SK-N-SH (cell line): ENCODE results near the gene NUP188. TPM values are rescaled to one million over a fixed set of nuclear protein-coding genes. Genes with fewer than 3 reads are reported as not detected.

ENCODE experiments used
- CTCF ChIA-PET: fragments of 300-600, 350-600 bp; formaldehyde crosslinking; extraction: SDS; loops from one replicate; lab custom pipeline; 2021; lab: Yijun Ruan, JAX
- POLR2A ChIA-PET: fragments of 350-600 bp; sonication (Branson Sonifier 250); formaldehyde crosslinking; extraction: SDS; loops from one replicate; lab custom pipeline; 2020; ENCODE audit warnings: antibody characterized with exemption, inconsistent platforms; lab: Yijun Ruan, JAX
- DNase-seq: peaks from one replicate; pipeline ENCODE4 v3.0.0; 2012
- H2AFZ ChIP-seq: fragments of 200-600 bp; sonication (generic); 2 replicates; pipeline ENCODE4 v1.8.1; 2016; ENCODE audit warnings: antibody characterized with exemption, mild to moderate bottlenecking, low read depth
- H3F3A ChIP-seq: fragments of 200-600 bp; sonication (generic); replicated peaks from 2 replicates; pipeline ENCODE3; 2016; ENCODE audit warnings: antibody characterized with exemption, mild to moderate bottlenecking; ENCODE audit not compliant: insufficient read depth
- H3K27ac ChIP-seq, 2 experiments: fragments of 200-500 bp in 1 of 2; fragments of 200-600 bp in 1 of 2; sonication (Bioruptor generic) in 1 of 2; sonication (generic), shearing (Covaris generic) in 1 of 2; 2 replicates each; pipeline versions ENCODE4 v1.5.1 to v1.6.1; 2014 to 2016; ENCODE audit warnings: low read depth in 2 of 2, inconsistent platforms in 1 of 2, low read length in 1 of 2, mild to moderate bottlenecking in 1 of 2, mixed read lengths in 1 of 2
- H3K27me3 ChIP-seq: fragments of 200-600 bp; sonication (generic), shearing (Covaris generic); 2 replicates; pipeline ENCODE4 v1.6.1; 2016; ENCODE audit warnings: mixed run types; ENCODE audit not compliant: insufficient read depth
- H3K36me3 ChIP-seq, 2 experiments: fragments of 200-500 bp in 1 of 2; fragments of 200-600 bp in 1 of 2; sonication (Bioruptor generic) in 1 of 2; sonication (generic) in 1 of 2; replicated peaks in 1 of 2; 2 replicates each; pipeline versions ENCODE3 to v1.5.1; 2014 to 2016; ENCODE audit warnings: low read length in 1 of 2, mild to moderate bottlenecking in 1 of 2; ENCODE audit not compliant: insufficient read depth in 2 of 2, control insufficient read depth in 1 of 2
- H3K4me1 ChIP-seq, 2 experiments: fragments of 200-500 bp in 1 of 2; fragments of 200-600 bp in 1 of 2; sonication (Bioruptor generic) in 1 of 2; sonication (generic), shearing (Covaris generic) in 1 of 2; 2 replicates each; pipeline versions ENCODE4 v1.5.1 to v1.6.1; 2014 to 2016; ENCODE audit warnings: low read depth in 1 of 2, low read length in 1 of 2, mixed run types in 1 of 2; ENCODE audit not compliant: insufficient read depth in 2 of 2, control insufficient read depth in 1 of 2
- H3K4me2 ChIP-seq: fragments of 200-600 bp; sonication (generic), shearing (Covaris generic); 2 replicates; pipeline ENCODE4 v1.6.1; 2017; ENCODE audit warnings: mixed run types
- H3K4me3 ChIP-seq, 2 experiments: fragments of 200-500 bp in 1 of 2; fragments of 200-600 bp in 1 of 2; sonication (Bioruptor generic) in 1 of 2; sonication (generic), shearing (Covaris generic) in 1 of 2; 2 replicates each; pipeline versions ENCODE4 v1.5.1 to v1.8.1; 2014 to 2016; ENCODE audit warnings: low read depth in 2 of 2, inconsistent platforms in 1 of 2, low read length in 1 of 2, mild to moderate bottlenecking in 1 of 2, mixed read lengths in 1 of 2, moderate library complexity in 1 of 2
- H3K79me2 ChIP-seq: fragments of 200-600 bp; sonication (generic); 2 replicates; pipeline ENCODE4 v1.8.1; 2017; ENCODE audit warnings: mild to moderate bottlenecking; ENCODE audit not compliant: insufficient read depth
- H3K9ac ChIP-seq: fragments of 200-600 bp; sonication (generic); 2 replicates; pipeline ENCODE4 v1.6.1; 2017; ENCODE audit warnings: mixed run types
- H3K9me2 ChIP-seq: fragments of 200-600 bp; sonication (generic); 2 replicates; pipeline ENCODE4 v1.6.1; 2017; ENCODE audit warnings: mixed run types
- H3K9me3 ChIP-seq: fragments of 200-600 bp; sonication (generic); 2 replicates; pipeline ENCODE4 v1.6.1; 2017; ENCODE audit warnings: mixed run types, mild to moderate bottlenecking, moderate library complexity
- H4K20me1 ChIP-seq: fragments of 200-600 bp; sonication (generic); 2 replicates; pipeline ENCODE4 v1.6.1; 2017; ENCODE audit warnings: mild to moderate bottlenecking, mixed run types; ENCODE audit not compliant: insufficient read depth
- ELF1 ChIP-seq: IDR thresholded peaks from 2 replicates; pipeline ENCODE4 v1.4.0; 2012
- EZH2phosphoT487 ChIP-seq: fragments of 200-600 bp; sonication (generic); IDR thresholded peaks from 2 replicates; pipeline ENCODE4 v1.6.1; 2017; ENCODE audit warnings: low read depth, mixed run types, mild to moderate bottlenecking, antibody characterized with exemption, moderate library complexity, borderline replicate concordance
- FOSL2 ChIP-seq: IDR thresholded peaks from 2 replicates; pipeline ENCODE4 v1.4.0; 2012; ENCODE audit warnings: low read depth, mild to moderate bottlenecking, moderate library complexity, borderline replicate concordance
- GATA2 ChIP-seq: sonication (generic); formaldehyde crosslinking; IDR thresholded peaks from 2 replicates; pipeline ENCODE4 v1.5.0; 2020; ENCODE audit warnings: mild to moderate bottlenecking, missing genetic modification reagents
- MXI1 ChIP-seq: IDR thresholded peaks from 2 replicates; pipeline ENCODE4 v1.6.1; 2012; ENCODE audit warnings: mild to moderate bottlenecking, low read depth, low read length, improper control_type of control experiment
- RAD21 ChIP-seq: IDR thresholded peaks from 2 replicates; pipeline ENCODE4 v1.6.1; 2012; ENCODE audit warnings: mild to moderate bottlenecking, low read length
- RCOR1 ChIP-seq: fragments of 150-350 bp; IDR thresholded peaks from 2 replicates; pipeline ENCODE4 v1.6.1; 2017; ENCODE audit warnings: antibody characterized with exemption, low read length
- RXRA ChIP-seq: IDR thresholded peaks from 2 replicates; pipeline ENCODE4 v1.4.0; 2012; ENCODE audit warnings: low read depth, mild to moderate bottlenecking, borderline replicate concordance
- SMC3 ChIP-seq: IDR thresholded peaks from 2 replicates; pipeline ENCODE4 v1.6.1; 2012; ENCODE audit warnings: low read depth, low read length, improper control_type of control experiment
- TAF1 ChIP-seq: IDR thresholded peaks from 2 replicates; pipeline ENCODE4 v1.6.1; 2012; ENCODE audit warnings: low read depth, mild to moderate bottlenecking, low read length, moderate library complexity, borderline replicate concordance
- TCF12 ChIP-seq: IDR thresholded peaks from 2 replicates; pipeline ENCODE4 v1.4.0; 2012
- WGBS: methylation state at CpG from one replicate; pipeline ENCODE4 v1.1.6; 2017; ENCODE audit warnings: low lambda C conversion rate; 5-methylcytosine and 5-hydroxymethylcytosine counted together
- polyA plus RNA-seq, 3 experiments: library from polyadenylated mRNA; depleted of rRNA; stranded (reverse); fragments of >200 nt; gene quantifications; 2 replicates each; pipeline ENCODE4 v1.2.3, GENCODE V29; 2012
- TF ChIP-seq, protein P1 (sequence below): IDR thresholded peaks from 2 replicates; pipeline ENCODE4 v1.6.1; 2012; ENCODE audit warnings: mild to moderate bottlenecking, low read depth, low read length, moderate library complexity
- TF ChIP-seq, protein P2 (sequence below): IDR thresholded peaks from 2 replicates; pipeline ENCODE4 v1.4.0; 2012; ENCODE audit warnings: low read depth, borderline replicate concordance
- TF ChIP-seq, protein P3 (sequence below): IDR thresholded peaks from 2 replicates; pipeline ENCODE4; 2012

Gene NUP188
- polyA plus RNA-seq, 1 of the 3 experiments (the other 2 are of a cell fraction): 49.5 TPM

DNA sequence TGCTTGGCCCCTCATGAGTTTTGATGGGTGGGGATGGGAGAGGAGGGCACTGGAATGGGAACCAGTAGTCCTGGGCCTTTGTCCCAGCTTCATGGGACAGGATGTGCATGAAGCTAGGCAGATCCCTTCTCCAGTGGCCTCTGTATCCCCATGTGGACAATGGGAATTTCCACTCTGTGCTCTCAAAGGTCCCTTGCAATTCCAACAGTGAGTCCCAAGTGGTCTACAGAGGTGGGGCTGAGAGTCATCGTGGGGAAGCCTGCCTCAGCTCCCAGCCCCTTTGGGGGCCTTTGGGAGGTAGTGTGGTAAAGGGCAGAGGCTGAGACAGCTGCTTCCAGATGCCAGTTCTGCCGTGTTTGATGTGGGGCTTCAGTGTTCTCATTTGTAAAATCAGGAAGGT is 28.6 kb upstream of the NUP188 start:
- no peaks in the 10 kb centered on the region for H3K9me3 ChIP-seq
- ChIA-PET CTCF (interaction anchor here (1.8 kb wide), 1 partner anchor 9 kb away, joined by 9 read pairs; no protein-coding TSS in a partner anchor), POLR2A (no interaction called here)
- no peak overlapping the region for H2AFZ ChIP-seq
- 94% methylated on average over 2 of the region's 2 CpGs for WGBS
- no peak overlapping the region for H3K4me2 ChIP-seq
- TF ChIP-seq RCOR1 (no peak), TCF12 (no peak), GATA2 (CRISPR knock-in tag) (no peak), MXI1 (no peak), TAF1 (no peak), SMC3 (no peak), RXRA (no peak)
- TF ChIP-seq, protein P1, sequence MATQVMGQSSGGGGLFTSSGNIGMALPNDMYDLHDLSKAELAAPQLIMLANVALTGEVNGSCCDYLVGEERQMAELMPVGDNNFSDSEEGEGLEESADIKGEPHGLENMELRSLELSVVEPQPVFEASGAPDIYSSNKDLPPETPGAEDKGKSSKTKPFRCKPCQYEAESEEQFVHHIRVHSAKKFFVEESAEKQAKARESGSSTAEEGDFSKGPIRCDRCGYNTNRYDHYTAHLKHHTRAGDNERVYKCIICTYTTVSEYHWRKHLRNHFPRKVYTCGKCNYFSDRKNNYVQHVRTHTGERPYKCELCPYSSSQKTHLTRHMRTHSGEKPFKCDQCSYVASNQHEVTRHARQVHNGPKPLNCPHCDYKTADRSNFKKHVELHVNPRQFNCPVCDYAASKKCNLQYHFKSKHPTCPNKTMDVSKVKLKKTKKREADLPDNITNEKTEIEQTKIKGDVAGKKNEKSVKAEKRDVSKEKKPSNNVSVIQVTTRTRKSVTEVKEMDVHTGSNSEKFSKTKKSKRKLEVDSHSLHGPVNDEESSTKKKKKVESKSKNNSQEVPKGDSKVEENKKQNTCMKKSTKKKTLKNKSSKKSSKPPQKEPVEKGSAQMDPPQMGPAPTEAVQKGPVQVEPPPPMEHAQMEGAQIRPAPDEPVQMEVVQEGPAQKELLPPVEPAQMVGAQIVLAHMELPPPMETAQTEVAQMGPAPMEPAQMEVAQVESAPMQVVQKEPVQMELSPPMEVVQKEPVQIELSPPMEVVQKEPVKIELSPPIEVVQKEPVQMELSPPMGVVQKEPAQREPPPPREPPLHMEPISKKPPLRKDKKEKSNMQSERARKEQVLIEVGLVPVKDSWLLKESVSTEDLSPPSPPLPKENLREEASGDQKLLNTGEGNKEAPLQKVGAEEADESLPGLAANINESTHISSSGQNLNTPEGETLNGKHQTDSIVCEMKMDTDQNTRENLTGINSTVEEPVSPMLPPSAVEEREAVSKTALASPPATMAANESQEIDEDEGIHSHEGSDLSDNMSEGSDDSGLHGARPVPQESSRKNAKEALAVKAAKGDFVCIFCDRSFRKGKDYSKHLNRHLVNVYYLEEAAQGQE: no peak
- TF ChIP-seq, protein P2, sequence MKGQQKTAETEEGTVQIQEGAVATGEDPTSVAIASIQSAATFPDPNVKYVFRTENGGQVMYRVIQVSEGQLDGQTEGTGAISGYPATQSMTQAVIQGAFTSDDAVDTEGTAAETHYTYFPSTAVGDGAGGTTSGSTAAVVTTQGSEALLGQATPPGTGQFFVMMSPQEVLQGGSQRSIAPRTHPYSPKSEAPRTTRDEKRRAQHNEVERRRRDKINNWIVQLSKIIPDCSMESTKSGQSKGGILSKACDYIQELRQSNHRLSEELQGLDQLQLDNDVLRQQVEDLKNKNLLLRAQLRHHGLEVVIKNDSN: no peak
- TF ChIP-seq, protein P3, sequence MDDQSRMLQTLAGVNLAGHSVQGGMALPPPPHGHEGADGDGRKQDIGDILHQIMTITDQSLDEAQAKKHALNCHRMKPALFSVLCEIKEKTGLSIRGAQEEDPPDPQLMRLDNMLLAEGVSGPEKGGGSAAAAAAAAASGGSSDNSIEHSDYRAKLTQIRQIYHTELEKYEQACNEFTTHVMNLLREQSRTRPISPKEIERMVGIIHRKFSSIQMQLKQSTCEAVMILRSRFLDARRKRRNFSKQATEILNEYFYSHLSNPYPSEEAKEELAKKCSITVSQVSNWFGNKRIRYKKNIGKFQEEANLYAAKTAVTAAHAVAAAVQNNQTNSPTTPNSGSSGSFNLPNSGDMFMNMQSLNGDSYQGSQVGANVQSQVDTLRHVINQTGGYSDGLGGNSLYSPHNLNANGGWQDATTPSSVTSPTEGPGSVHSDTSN: no peak
- H3K27me3 ChIP-seq: no peaks in the 10 kb centered on the region
- H3K36me3 ChIP-seq: peaks cover 4 to 26% of the 10 kb centered on the region in 2 experiments
- H3K27ac ChIP-seq: no peak overlapping the region
- H4K20me1 ChIP-seq: no peaks in the 10 kb centered on the region
- H3F3A ChIP-seq: no peaks in the 10 kb centered on the region
- no peak overlapping the region for H3K9ac ChIP-seq
- DNase-seq: no peak
- no peaks in the 10 kb centered on the region; a peak in 2 of 4 replicates for H3K4me1 ChIP-seq
- H3K4me3 ChIP-seq: no peak overlapping the region
- H3K79me2 ChIP-seq: peaks cover 16% of the 10 kb centered on the region
- no peaks in the 10 kb centered on the region for H3K9me2 ChIP-seq

DNA sequence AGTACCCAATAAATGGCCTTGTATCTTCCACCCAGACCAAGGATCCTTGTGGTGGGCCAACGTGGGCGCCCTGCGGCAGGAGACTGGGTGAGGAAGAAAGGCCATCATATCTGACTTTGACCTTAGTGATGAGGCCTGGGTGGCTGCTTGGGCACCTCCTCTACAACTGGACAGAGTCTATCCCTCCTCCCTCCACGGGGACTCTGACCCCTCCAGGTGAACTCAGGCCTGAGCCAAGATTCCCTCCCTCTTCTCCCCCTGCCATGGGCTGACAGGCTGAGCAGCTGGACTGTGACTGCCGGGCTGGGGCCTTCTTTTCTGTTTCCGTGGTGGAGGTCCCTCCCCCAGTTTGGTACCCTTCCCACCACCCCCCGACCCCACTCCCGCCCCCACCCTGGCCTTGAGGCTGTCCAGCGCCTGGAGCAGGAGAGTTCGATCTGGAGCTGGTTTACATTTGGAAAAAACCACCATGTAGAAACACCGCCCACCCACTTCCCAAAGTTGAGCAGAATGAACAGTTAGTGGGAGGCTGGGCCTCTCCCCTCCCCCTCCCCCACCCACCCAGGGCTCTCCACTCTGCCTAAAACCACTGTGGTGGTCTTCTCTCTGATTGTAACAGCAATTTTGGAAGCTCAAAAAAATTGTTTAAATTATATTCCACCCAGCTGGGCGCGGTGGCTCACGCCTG is 28.0 kb upstream of the NUP188 start:
- Histone ChIP-seq H3K9me2 (no peaks in the 10 kb centered on the region), H4K20me1 (no peaks in the 10 kb centered on the region), H3K9me3 (no peaks in the 10 kb centered on the region)
- TF ChIP-seq TAF1 (no peak), GATA2 (CRISPR knock-in tag) (no peak), EZH2phosphoT487 (no peak), ELF1 (no peak), FOSL2 (no peak), RAD21 (no peak)
- TF ChIP-seq, all 33 proteins: peak for 0
- Histone ChIP-seq H3K4me2 (no peak overlapping the region), H3K27ac (no peak overlapping the region), H3K27me3 (no peaks in the 10 kb centered on the region), H2AFZ (no peak overlapping the region), H3F3A (no peaks in the 10 kb centered on the region), H3K9ac (no peak overlapping the region), H3K4me1 (no peaks in the 10 kb centered on the region; a peak in 2 of 4 replicates), H3K79me2 (peaks cover 9% of the 10 kb centered on the region; the same call in 1 of the 2 replicates), H3K4me3 (no peak overlapping the region), H3K36me3 (peaks cover 4 to 26% of the 10 kb centered on the region in 2 experiments)
- CTCF ChIA-PET: interaction anchor here (1.8 kb wide), 1 partner anchor 8 kb away, joined by 9 read pairs; no protein-coding TSS in a partner anchor
- WGBS: 93% methylated on average over 11 of the region's 14 CpGs
- DNase-seq: no peak
- POLR2A ChIA-PET: no interaction called here
